Colonic mucosa (tissue), 4 donors: ENCODE results near the gene PPP1R16B. TPM values are rescaled to one million over a fixed set of nuclear protein-coding genes. Genes with fewer than 3 reads are reported as not detected.

ENCODE experiments used
- DNase-seq: peaks from one replicate; pipeline ENCODE4 v3.0.0-alpha.2; 2020
- H3K27ac ChIP-seq: fragments of 200-600 bp; one replicate; pipeline ENCODE4 v1.8.0; 2021
- H3K27me3 ChIP-seq: fragments of 200-600 bp; one replicate; pipeline ENCODE4 v1.8.0; 2021
- H3K36me3 ChIP-seq: fragments of 200-600 bp; one replicate; pipeline ENCODE4 v1.8.0; 2021
- H3K4me1 ChIP-seq: fragments of 200-600 bp; one replicate; pipeline ENCODE4 v1.8.0; 2021; ENCODE audit warnings: mild to moderate bottlenecking
- H3K4me3 ChIP-seq: fragments of 200-600 bp; one replicate; pipeline ENCODE4 v1.8.0; 2021
- H3K9ac ChIP-seq, 2 donors: one replicate each; pipeline ENCODE4 v1.7.0; 2013; ENCODE audit warnings: control low read depth in 2 of 2, low read depth in 2 of 2, low read length in 2 of 2
- H3K9me3 ChIP-seq: fragments of 200-600 bp; one replicate; pipeline ENCODE4 v1.8.0; 2021
- intact Hi-C: fragments of 100-400 bp; cut with DNase I; formaldehyde crosslinking; loops from one replicate; pipeline ENCODE4 v1.14.1; 2022
- total RNA-seq, 2 donors: library from RNA; stranded (reverse); fragmentation: NEBNext Ultra II Directional in 1 of 2; extraction: Animal tissue kit (Norgen Biotek cat#: 25700) in 1 of 2; gene quantifications; one replicate each; pipeline ENCODE4 v1.2.1, GENCODE V29; 2021
- TF ChIP-seq, protein P1 (sequence below): fragments of 200-600 bp; IDR thresholded peaks from one replicate; pipeline ENCODE4 v1.8.0; 2022; ENCODE audit warnings: antibody characterized with exemption, mild to moderate bottlenecking
- donor health status: healthy.
- donor health status: DM: no; HTN: no; CAD: no.
- donor health status: DM: no; HTN: no; CAD: no.

The PPP1R16B gene
- total RNA-seq, 2 donors from 2014 or later = 2.0 to 2.1 TPM

GRCh38 chr20:38875175-38875993 is 69.9 kb downstream of the PPP1R16B start:
- intact Hi-C loops = no loop called here
- Histone ChIP-seq H3K27me3 (no peaks in the 10 kb centered on the region), H3K4me1 (peaks cover 13% of the 10 kb centered on the region), H3K9ac (peak overlapping the region; percentile 51 to 52), H3K27ac (peak overlapping the region; percentile 52), H3K4me3 (no peak overlapping the region), H3K36me3 (no peaks in the 10 kb centered on the region), H3K9me3 (no peaks in the 10 kb centered on the region)
- TF ChIP-seq, protein P1, sequence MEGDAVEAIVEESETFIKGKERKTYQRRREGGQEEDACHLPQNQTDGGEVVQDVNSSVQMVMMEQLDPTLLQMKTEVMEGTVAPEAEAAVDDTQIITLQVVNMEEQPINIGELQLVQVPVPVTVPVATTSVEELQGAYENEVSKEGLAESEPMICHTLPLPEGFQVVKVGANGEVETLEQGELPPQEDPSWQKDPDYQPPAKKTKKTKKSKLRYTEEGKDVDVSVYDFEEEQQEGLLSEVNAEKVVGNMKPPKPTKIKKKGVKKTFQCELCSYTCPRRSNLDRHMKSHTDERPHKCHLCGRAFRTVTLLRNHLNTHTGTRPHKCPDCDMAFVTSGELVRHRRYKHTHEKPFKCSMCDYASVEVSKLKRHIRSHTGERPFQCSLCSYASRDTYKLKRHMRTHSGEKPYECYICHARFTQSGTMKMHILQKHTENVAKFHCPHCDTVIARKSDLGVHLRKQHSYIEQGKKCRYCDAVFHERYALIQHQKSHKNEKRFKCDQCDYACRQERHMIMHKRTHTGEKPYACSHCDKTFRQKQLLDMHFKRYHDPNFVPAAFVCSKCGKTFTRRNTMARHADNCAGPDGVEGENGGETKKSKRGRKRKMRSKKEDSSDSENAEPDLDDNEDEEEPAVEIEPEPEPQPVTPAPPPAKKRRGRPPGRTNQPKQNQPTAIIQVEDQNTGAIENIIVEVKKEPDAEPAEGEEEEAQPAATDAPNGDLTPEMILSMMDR = no peak
- peak; percentile 41 for DNase-seq

GRCh38 chr20:38877483-38877882 is 72.0 kb downstream of the PPP1R16B start:
- Histone ChIP-seq H3K27me3 (no peaks in the 10 kb centered on the region), H3K4me1 (peaks cover 4% of the 10 kb centered on the region), H3K27ac (no peak overlapping the region), H3K4me3 (no peak overlapping the region), H3K36me3 (no peaks in the 10 kb centered on the region), H3K9ac (no peak overlapping the region), H3K9me3 (no peaks in the 10 kb centered on the region)
- TF ChIP-seq, protein P1 = no peak
- no peak for DNase-seq
- intact Hi-C loops = no loop called here

GRCh38 chr20:38878866-38879265 is 73.4 kb downstream of the PPP1R16B start:
- DNase-seq = no peak
- H3K36me3 ChIP-seq = no peaks in the 10 kb centered on the region
- no peaks in the 10 kb centered on the region for H3K27me3 ChIP-seq
- H3K9me3 ChIP-seq = no peaks in the 10 kb centered on the region
- intact Hi-C loops = no loop called here
- no peak overlapping the region for H3K4me3 ChIP-seq
- peaks cover 3% of the 10 kb centered on the region for H3K4me1 ChIP-seq
- TF ChIP-seq, protein P1 = no peak
- H3K9ac ChIP-seq = no peak overlapping the region
- no peak overlapping the region for H3K27ac ChIP-seq

DNA sequence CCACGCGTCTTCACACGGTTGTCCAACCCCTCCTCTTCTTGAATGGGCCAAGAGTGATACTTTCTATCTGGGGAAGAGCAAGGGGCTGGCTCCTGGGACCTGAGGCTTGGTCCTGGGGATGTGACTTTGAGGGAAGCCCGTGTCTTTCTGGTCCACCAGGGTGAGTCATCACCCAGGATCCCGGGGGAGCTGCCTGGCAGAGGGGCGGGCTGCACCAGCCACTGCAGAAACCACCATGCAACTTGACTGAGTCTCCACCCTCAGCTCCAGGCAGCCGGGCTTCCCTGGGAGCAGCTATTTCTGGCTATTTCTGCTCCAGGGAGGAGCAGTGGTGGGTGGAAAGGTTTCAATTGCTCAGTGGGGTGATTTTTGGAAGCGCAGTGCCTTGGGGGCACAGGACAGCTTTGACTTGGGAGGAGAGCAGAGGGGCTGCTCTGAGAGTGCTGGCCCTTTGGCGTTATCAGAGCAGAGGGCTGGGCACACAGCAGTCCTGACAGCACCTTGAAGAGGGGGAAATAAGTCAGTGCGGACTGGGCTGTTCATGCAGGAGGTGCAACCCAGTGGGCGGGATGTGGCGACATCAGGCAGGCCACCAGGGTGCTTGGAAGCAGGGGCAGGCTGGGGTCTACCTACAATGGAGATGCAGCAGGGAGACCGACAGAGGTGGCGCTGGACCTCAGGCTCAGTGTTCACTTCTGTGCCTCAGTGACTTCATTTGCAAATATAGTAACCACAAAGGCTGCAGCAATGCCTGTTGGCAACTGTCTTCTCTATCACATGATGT is 75.6 kb downstream of the PPP1R16B start:
- H3K36me3 ChIP-seq = no peaks in the 10 kb centered on the region
- no peaks in the 10 kb centered on the region for H3K27me3 ChIP-seq
- DNase-seq = no peak
- no peak overlapping the region for H3K27ac ChIP-seq
- TF ChIP-seq, protein P1 = no peak
- no peak overlapping the region for H3K9ac ChIP-seq
- intact Hi-C loops = no loop called here
- H3K4me3 ChIP-seq = no peak overlapping the region
- H3K9me3 ChIP-seq = no peaks in the 10 kb centered on the region
- no peaks in the 10 kb centered on the region for H3K4me1 ChIP-seq

DNA sequence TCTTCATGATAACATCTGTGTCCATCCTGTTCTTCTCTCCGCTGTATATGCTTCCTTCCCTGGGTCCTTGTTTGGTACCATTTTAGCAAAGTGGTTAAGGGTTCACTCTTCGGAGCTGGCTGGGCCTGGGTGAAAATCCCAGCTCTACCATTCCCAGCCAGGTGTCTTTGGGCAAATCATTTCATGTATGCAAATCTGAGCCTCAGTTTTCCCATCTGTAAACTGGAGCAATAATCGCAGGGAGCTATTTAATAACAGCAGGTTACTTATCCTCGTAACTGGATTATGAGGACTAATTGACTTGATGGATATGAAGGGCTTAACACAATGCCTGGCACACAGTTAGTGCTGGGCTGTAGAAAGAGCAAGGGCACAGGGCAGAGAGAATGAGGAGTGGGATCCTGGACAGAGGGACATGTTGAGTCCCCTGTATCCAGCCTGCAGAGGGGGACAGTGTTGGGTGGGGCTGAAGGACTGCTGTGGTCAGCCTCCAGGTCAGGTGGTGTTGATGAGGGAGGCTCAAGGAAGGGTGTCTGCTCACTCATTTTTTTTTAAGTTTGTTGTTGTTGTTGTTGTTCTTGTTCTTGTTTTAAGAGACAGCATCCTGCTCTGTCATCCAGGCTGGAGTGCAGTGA is 76.4 kb downstream of the PPP1R16B start:
- Histone ChIP-seq H3K9me3 (no peaks in the 10 kb centered on the region), H3K36me3 (no peaks in the 10 kb centered on the region)
- intact Hi-C loops = no loop called here

More for the DNA sequence above, 76.4 kb downstream of the PPP1R16B start:
- Histone ChIP-seq H3K27ac (no peak overlapping the region), H3K4me1 (no peaks in the 10 kb centered on the region), H3K27me3 (no peaks in the 10 kb centered on the region), H3K9ac (no peak overlapping the region), H3K4me3 (no peak overlapping the region)
- no peak for DNase-seq
- TF ChIP-seq, protein P1 = no peak
